ENCODE measurements around the gene HECTD3. TPM values are rescaled to one million over a fixed set of nuclear protein-coding genes. Genes with fewer than 3 reads are reported as not detected.

The HECTD3 gene
- total RNA-seq, 1 experiment from 2014 or later = 25.3 TPM

DNA sequence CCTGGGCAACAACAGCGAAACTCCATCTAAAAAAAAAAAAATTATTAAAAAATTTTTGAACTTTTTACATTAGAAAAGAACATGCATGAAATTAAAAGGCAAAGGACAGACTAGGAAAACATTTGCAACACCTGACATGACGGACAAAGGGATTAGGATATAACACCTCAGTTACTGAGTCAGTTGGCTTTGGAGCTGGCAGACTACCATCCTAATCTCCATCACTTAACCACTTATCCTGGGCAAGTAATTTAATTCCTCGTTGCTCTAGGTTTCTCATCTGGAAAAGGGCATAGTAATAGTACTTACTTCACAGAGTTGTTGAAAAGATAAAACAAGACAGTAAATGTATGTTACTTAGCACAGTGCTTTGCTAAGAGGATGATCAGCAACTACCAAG is 11.9 kb downstream of the HECTD3 start:
- Histone ChIP-seq H3K36me3 (ENCODE audit: low read depth, low read length) (peaks cover 5% of the 10 kb centered on the region), H3K9ac (ENCODE audit: low read length) (no peak overlapping the region), H4K20me1 (ENCODE audit: low read length) (no peaks in the 10 kb centered on the region), H3K9me3 (ENCODE audit: low read length) (no peaks in the 10 kb centered on the region), H3K27me3 (ENCODE audit: low read length) (no peaks in the 10 kb centered on the region), H3K27ac (ENCODE audit: low read length) (no peak overlapping the region), H3F3A (ENCODE audit: low read length, unreplicated experiment) (no peaks in the 10 kb centered on the region), H3K4me3 (ENCODE audit: low read length) (no peak overlapping the region), H3K9me2 (replicated peaks; ENCODE audit: low read length) (no peaks in the 10 kb centered on the region), H3K79me2 (ENCODE audit: low read length) (no peaks in the 10 kb centered on the region), H3K4me2 (ENCODE audit: low read length) (no peak overlapping the region), H3K4me1 (ENCODE audit: insufficient read depth, low read length) (no peaks in the 10 kb centered on the region), H2AFZ (ENCODE audit: low read length) (no peak overlapping the region)
- no peak for TF ChIP-seq EZH2phosphoT487 (IDR thresholded peaks at IDR 0.05; ENCODE audit: borderline replicate concordance, low read length)
- no peak for TF ChIP-seq EZH2 (IDR thresholded peaks at IDR 0.05; ENCODE audit: low read length, unreplicated experiment)
- TF ChIP-seq, protein P1, sequence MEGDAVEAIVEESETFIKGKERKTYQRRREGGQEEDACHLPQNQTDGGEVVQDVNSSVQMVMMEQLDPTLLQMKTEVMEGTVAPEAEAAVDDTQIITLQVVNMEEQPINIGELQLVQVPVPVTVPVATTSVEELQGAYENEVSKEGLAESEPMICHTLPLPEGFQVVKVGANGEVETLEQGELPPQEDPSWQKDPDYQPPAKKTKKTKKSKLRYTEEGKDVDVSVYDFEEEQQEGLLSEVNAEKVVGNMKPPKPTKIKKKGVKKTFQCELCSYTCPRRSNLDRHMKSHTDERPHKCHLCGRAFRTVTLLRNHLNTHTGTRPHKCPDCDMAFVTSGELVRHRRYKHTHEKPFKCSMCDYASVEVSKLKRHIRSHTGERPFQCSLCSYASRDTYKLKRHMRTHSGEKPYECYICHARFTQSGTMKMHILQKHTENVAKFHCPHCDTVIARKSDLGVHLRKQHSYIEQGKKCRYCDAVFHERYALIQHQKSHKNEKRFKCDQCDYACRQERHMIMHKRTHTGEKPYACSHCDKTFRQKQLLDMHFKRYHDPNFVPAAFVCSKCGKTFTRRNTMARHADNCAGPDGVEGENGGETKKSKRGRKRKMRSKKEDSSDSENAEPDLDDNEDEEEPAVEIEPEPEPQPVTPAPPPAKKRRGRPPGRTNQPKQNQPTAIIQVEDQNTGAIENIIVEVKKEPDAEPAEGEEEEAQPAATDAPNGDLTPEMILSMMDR (conservative IDR thresholded peaks at IDR 0.05; ENCODE audit: low read depth, low read length) = no peak
- intact Hi-C loops (cut with micrococcal nuclease) = no loop called here
- BruUV-seq (replicated peaks) = no TSS peak
- DNase-seq (no peak), ATAC-seq (no peak)
- ChIA-PET CTCF (no interaction called here), POLR2A (ENCODE audit: unreplicated experiment) (no interaction called here)

DNA sequence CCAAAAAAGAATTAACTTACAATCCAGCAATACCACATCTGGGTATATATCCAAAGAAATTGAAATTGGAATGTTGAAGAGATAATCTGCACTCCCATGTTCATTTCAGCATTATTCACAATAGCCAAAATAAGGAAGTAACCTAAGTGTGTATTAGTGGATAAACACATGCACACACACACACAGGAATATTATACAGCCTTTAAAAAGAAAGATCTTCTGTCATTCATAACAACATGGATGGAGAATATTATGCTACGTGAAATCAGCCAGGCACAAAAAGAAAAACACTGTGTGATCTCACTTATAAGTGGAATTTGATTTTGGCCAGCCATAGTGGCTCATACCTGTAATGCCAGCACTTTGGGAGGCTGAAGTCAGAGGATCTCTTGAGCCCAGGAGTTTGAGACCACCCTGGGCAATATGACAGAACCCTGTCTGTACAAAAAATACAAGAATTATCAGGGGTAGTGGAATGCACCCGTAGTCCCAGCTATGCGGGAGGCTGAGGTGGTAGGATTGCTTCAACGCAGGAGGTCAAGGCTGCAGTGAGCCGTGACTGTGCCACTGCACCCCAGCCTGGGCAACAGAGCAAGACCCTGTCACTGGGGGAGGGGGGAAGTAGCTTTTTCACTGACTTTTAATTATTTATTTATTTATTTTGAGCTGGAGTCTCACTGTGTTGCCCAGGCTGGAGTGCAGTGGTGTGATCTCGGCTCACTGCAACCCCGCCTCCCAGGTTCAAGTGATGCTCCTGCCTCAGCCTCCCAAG is 15.5 kb downstream of the HECTD3 start:
- H3K9me3 ChIP-seq (ENCODE audit: low read length) = no peaks in the 10 kb centered on the region
- ChIA-PET CTCF (no interaction called here), POLR2A (ENCODE audit: unreplicated experiment) (no interaction called here)
- H4K20me1 ChIP-seq (ENCODE audit: low read length) = no peaks in the 10 kb centered on the region
- intact Hi-C loops (cut with micrococcal nuclease) = no loop called here
- H3K4me1 ChIP-seq (ENCODE audit: insufficient read depth, low read length) = no peaks in the 10 kb centered on the region
- no peaks in the 10 kb centered on the region for H3K27me3 ChIP-seq (ENCODE audit: low read length)
- H3K27ac ChIP-seq (ENCODE audit: low read length) = no peak overlapping the region
- TF ChIP-seq, protein P1 (conservative IDR thresholded peaks at IDR 0.05; ENCODE audit: low read depth, low read length) = no peak
- TF ChIP-seq EZH2phosphoT487 (IDR thresholded peaks at IDR 0.05; ENCODE audit: borderline replicate concordance, low read length) = no peak
- TF ChIP-seq EZH2 (IDR thresholded peaks at IDR 0.05; ENCODE audit: low read length, unreplicated experiment) = no peak
- DNase-seq (no peak), ATAC-seq (no peak)
- H3F3A ChIP-seq (ENCODE audit: low read length, unreplicated experiment) = no peaks in the 10 kb centered on the region
- no peak overlapping the region for H2AFZ ChIP-seq (ENCODE audit: low read length)
- no peak overlapping the region for H3K4me2 ChIP-seq (ENCODE audit: low read length)
- no TSS peak for BruUV-seq (replicated peaks)
- no peak overlapping the region for H3K9ac ChIP-seq (ENCODE audit: low read length)
- no peak overlapping the region for H3K4me3 ChIP-seq (ENCODE audit: low read length)
- no peaks in the 10 kb centered on the region for H3K36me3 ChIP-seq (ENCODE audit: low read depth, low read length)
- H3K9me2 ChIP-seq (replicated peaks; ENCODE audit: low read length) = no peaks in the 10 kb centered on the region
- H3K79me2 ChIP-seq (ENCODE audit: low read length) = no peaks in the 10 kb centered on the region

DNA sequence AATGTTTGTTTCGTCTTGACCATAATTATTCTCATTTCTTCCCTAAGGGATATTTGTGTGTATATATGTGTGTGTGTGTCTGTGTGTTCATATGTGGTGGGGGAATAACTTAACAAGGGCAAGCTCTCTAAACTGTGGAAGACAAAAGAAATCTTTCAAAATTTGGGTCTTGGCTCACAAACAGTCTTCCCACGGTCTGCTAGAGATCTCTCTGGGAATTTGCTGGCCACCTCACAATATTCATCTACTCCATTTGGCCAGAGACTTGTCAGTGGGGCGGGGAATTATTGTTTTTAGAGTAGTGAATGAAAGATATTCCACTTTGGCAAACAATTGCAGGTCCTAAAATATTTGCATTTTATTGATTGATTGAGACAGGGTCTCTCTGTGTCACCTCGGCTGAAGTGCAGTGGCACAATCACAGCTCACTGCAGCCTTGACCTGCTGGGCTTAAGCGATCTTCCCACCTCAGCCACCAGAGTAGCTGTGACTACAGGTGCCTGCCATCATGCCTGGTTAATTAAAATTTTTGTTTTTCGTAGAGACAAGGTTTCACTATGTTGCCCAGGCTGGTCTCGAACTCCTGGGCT is 16.7 kb downstream of the HECTD3 start:
- Histone ChIP-seq H3K4me2 (ENCODE audit: low read length) (no peak overlapping the region), H2AFZ (ENCODE audit: low read length) (no peak overlapping the region), H3K4me3 (ENCODE audit: low read length) (no peak overlapping the region), H3K27ac (ENCODE audit: low read length) (no peak overlapping the region), H3K9me3 (ENCODE audit: low read length) (no peaks in the 10 kb centered on the region), H3F3A (ENCODE audit: low read length, unreplicated experiment) (no peaks in the 10 kb centered on the region), H3K4me1 (ENCODE audit: insufficient read depth, low read length) (no peaks in the 10 kb centered on the region), H4K20me1 (ENCODE audit: low read length) (no peaks in the 10 kb centered on the region), H3K9me2 (replicated peaks; ENCODE audit: low read length) (no peaks in the 10 kb centered on the region), H3K36me3 (ENCODE audit: low read depth, low read length) (no peaks in the 10 kb centered on the region), H3K79me2 (ENCODE audit: low read length) (no peaks in the 10 kb centered on the region), H3K27me3 (ENCODE audit: low read length) (no peaks in the 10 kb centered on the region), H3K9ac (ENCODE audit: low read length) (no peak overlapping the region)
- BruUV-seq (replicated peaks) = no TSS peak
- no peak for ATAC-seq
- TF ChIP-seq, protein P1 (conservative IDR thresholded peaks at IDR 0.05; ENCODE audit: low read depth, low read length) = no peak
- TF ChIP-seq EZH2phosphoT487 (IDR thresholded peaks at IDR 0.05; ENCODE audit: borderline replicate concordance, low read length) = no peak
- no peak for TF ChIP-seq EZH2 (IDR thresholded peaks at IDR 0.05; ENCODE audit: low read length, unreplicated experiment)
- POLR2A ChIA-PET (ENCODE audit: unreplicated experiment) = no interaction called here
- intact Hi-C loops (cut with micrococcal nuclease) = no loop called here
- CTCF ChIA-PET = no interaction called here
- DNase-seq = no peak

All from PC-3 (cell line).